DND-41 (cell line): Measurements from ENCODE around the gene DNMT3L.
"Not testable (repeated sequence)": the region's sequence is repeated elsewhere in the genome, so short reads cannot be mapped to it uniquely, and the experiment has no call there.

Source experiments
- ATAC-seq: fragments of 200-7000 bp; cut with Tn5 transposase; 3 replicates; pipeline ENCODE4 v1.9.1; 2021; ENCODE audit warnings: low read depth; ENCODE audit not compliant: insufficient read depth
- DNase-seq: peaks from one replicate; pipeline ENCODE4 v3.0.0-alpha.2; 2020
- H2AFZ ChIP-seq: 2 replicates; pipeline ENCODE4 v1.6.0; 2012; ENCODE audit warnings: low read depth, low read length
- H3K27ac ChIP-seq: 2 replicates; pipeline ENCODE4 v1.5.1; 2012; ENCODE audit warnings: low read length, inconsistent platforms
- H3K27me3 ChIP-seq: fragments of 200-600 bp; sonication (generic); 2 replicates; pipeline ENCODE4 v1.6.0; 2012; ENCODE audit warnings: low read length, mild to moderate bottlenecking, inconsistent platforms; ENCODE audit not compliant: insufficient read depth, poor library complexity
- H3K36me3 ChIP-seq: 2 replicates; pipeline ENCODE4 v1.5.1; 2012; ENCODE audit warnings: low read length, inconsistent platforms; ENCODE audit not compliant: insufficient read depth
- H3K4me1 ChIP-seq: 2 replicates; pipeline ENCODE4 v1.5.1; 2012; ENCODE audit warnings: mild to moderate bottlenecking, low read length; ENCODE audit not compliant: insufficient read depth
- H3K4me2 ChIP-seq: 2 replicates; pipeline ENCODE4 v1.6.0; 2012; ENCODE audit warnings: mild to moderate bottlenecking, moderate library complexity, low read length, inconsistent platforms; ENCODE audit not compliant: insufficient read depth
- H3K4me3 ChIP-seq, 2 experiments: fragments of 200-600 bp in 1 of 2; shearing (Covaris generic) in 1 of 2; 2 replicates each; pipeline ENCODE4 v1.5.1; 2012 to 2016; ENCODE audit warnings: inconsistent platforms in 2 of 2, low read length in 2 of 2, mild to moderate bottlenecking in 2 of 2, low read depth in 1 of 2, moderate library complexity in 1 of 2
- H3K79me2 ChIP-seq: 2 replicates; pipeline ENCODE4 v1.6.0; 2012; ENCODE audit warnings: low read length, inconsistent platforms; ENCODE audit not compliant: insufficient read depth
- H3K9ac ChIP-seq: 2 replicates; pipeline ENCODE4 v1.6.0; 2012; ENCODE audit warnings: low read depth, mild to moderate bottlenecking, inconsistent platforms, low read length, moderate library complexity
- H3K9me3 ChIP-seq: 2 replicates; pipeline ENCODE4 v1.5.1; 2012; ENCODE audit warnings: low read length, moderate library complexity, mild to moderate bottlenecking, inconsistent platforms; ENCODE audit not compliant: insufficient read depth, severe bottlenecking
- H4K20me1 ChIP-seq: 2 replicates; pipeline ENCODE4 v1.6.0; 2012; ENCODE audit warnings: low read length; ENCODE audit not compliant: insufficient read depth
- EZH2 ChIP-seq: IDR thresholded peaks from 3 replicates; pipeline ENCODE4 v1.6.1; 2012; ENCODE audit warnings: borderline replicate concordance, low read depth, mild to moderate bottlenecking, moderate library complexity, low read length, inconsistent platforms; ENCODE audit not compliant: severe bottlenecking
- TF ChIP-seq, protein P1 (sequence below): IDR thresholded peaks from 2 replicates; pipeline ENCODE4 v1.5.1; 2012; ENCODE audit warnings: borderline replicate concordance, low read length, moderate library complexity, mild to moderate bottlenecking; ENCODE audit not compliant: poor library complexity, severe bottlenecking; ENCODE audit errors: extremely low read depth

The DNMT3L gene

DNA sequence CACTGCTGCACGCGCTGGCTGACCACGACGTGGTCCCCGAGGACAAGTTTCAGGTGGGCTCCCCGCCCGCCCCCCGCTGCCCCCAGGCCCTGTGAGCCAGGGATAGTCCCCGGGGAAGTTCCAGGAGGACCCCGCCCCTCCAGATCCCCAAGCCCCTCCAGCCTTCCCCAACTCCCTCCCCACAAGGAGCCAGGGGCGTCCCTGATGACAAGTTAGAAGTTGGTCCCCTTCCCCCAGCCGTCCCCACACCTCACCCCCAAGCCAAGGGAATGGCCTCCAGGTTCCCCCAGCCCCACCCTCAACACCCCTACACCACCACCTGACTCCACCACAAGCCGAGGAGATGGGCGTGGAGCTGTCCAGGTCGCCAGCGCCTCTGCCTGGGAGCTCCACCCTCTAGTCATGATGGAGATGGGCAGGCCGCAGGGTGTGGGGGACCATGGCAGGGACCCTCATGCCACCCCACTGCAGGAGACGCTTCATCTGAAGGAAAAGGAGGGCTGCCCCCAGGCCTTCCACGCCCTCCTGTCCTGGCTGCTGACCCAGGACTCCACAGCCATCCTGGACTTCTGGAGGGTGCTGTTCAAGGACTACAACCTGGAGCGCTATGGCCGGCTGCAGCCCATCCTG is 24.5 kb upstream of the DNMT3L start:
- Histone ChIP-seq H3K9me3 (no peaks in the 10 kb centered on the region), H4K20me1 (peaks cover 4% of the 10 kb centered on the region; the same call in 1 of the 2 replicates), H3K4me2 (no peak overlapping the region), H3K4me3 (no peak overlapping the region), H3K27ac (no peak overlapping the region), H3K36me3 (no peaks in the 10 kb centered on the region), H3K9ac (no peak overlapping the region), H3K79me2 (no peaks in the 10 kb centered on the region), H2AFZ (no peak overlapping the region), H3K4me1 (no peaks in the 10 kb centered on the region), H3K27me3 (no peaks in the 10 kb centered on the region)
- DNase-seq (no peak), ATAC-seq (no peak)
- TF ChIP-seq, protein P1, sequence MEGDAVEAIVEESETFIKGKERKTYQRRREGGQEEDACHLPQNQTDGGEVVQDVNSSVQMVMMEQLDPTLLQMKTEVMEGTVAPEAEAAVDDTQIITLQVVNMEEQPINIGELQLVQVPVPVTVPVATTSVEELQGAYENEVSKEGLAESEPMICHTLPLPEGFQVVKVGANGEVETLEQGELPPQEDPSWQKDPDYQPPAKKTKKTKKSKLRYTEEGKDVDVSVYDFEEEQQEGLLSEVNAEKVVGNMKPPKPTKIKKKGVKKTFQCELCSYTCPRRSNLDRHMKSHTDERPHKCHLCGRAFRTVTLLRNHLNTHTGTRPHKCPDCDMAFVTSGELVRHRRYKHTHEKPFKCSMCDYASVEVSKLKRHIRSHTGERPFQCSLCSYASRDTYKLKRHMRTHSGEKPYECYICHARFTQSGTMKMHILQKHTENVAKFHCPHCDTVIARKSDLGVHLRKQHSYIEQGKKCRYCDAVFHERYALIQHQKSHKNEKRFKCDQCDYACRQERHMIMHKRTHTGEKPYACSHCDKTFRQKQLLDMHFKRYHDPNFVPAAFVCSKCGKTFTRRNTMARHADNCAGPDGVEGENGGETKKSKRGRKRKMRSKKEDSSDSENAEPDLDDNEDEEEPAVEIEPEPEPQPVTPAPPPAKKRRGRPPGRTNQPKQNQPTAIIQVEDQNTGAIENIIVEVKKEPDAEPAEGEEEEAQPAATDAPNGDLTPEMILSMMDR, result no peak
- no peak for TF ChIP-seq EZH2

DNA sequence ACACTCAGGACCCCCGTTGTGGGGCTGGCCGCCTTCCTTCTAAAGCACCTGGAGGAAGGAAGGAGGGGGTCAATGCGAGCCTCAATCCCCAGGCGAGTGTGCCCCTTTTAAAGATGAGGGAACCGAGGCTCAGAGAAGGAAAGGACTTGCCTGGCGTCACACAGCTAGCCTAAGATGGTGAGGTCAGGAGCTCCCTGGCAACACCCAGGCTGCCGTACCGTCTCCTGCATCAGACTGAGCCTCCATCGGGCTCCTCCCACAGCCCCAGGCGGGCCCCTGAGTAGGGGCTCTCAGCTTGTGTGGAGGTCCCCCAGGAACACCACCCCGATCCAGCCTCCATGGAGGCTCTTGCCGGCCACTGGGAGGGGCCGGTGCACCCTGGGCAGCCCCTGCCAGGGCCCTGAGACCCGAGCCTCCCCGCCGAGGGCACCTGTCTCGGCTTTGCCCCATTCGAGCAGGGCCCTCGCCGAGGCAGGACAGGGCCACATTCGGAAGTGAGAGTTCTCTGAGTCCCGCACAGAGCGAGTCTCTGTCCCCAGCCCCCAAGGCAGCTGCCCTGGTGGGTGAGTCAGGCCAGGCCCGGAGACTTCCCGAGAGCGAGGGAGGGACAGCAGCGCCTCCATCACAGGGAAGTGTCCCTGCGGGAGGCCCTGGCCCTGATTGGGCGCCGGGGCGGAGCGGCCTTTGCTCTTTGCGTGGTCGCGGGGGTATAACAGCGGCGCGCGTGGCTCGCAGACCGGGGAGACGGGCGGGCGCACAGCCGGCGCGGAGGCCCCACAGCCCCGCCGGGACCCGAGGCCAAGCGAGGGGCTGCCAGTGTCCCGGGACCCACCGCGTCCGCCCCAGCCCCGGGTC is 23.7 kb upstream of the DNMT3L start, which contains the start of gene AIRE:
TSS of gene AIRE (plus strand) at position 739 of the 855 bp plus-strand sequence. CDS start 131 bp downstream, outside the sequence.
- Histone ChIP-seq H3K9me3 (no peaks in the 10 kb centered on the region), H2AFZ (no peak within 1 kb of the TSS), H3K79me2 (no peaks in the 10 kb centered on the region), H3K4me2 (no peak within 1 kb of the TSS), H3K27me3 (no peaks in the 10 kb centered on the region), H3K36me3 (no peaks in the 10 kb centered on the region), H3K4me1 (no peaks in the 10 kb centered on the region), H3K4me3 (no peak within 1 kb of the TSS), H3K9ac (no peak within 1 kb of the TSS), H4K20me1 (peaks cover 4% of the 10 kb centered on the region; the same call in 1 of the 2 replicates), H3K27ac (no peak within 1 kb of the TSS)
- no peak for DNase-seq
- ATAC-seq, result no peak
- TF ChIP-seq, protein P1, result no peak

DNA sequence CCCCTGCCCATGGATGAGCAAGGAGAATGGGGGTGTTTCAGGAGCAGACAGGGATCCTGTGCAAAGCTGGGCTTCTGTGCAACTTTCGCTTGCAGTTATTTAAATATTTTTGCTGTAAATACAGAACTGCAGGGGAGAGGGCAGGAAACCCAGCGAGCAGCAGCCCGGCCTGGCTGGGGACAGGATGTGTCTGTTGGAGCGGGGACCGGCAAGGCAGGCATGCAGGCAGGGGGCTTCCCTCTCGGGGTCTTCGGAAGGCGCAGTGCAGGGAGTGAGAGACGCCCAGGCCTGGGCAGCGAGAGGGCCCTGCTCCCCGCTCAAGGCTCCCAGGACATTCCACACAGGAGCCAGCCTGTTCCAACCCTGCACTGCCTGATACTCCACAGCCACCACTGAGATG is 22.3 kb upstream of the DNMT3L start:
- Histone ChIP-seq H3K9ac (no peak overlapping the region), H3K4me2 (no peak overlapping the region), H3K4me3 (no peak overlapping the region), H3K9me3 (no peaks in the 10 kb centered on the region), H3K4me1 (no peaks in the 10 kb centered on the region), H3K27ac (no peak overlapping the region), H3K36me3 (no peaks in the 10 kb centered on the region), H4K20me1 (peaks cover 4% of the 10 kb centered on the region; the same call in 1 of the 2 replicates), H2AFZ (no peak overlapping the region), H3K27me3 (no peaks in the 10 kb centered on the region), H3K79me2 (no peaks in the 10 kb centered on the region)
- TF ChIP-seq, protein P1, result no peak
- no peak for TF ChIP-seq EZH2
- no peak for ATAC-seq
- DNase-seq, result no peak

DNA sequence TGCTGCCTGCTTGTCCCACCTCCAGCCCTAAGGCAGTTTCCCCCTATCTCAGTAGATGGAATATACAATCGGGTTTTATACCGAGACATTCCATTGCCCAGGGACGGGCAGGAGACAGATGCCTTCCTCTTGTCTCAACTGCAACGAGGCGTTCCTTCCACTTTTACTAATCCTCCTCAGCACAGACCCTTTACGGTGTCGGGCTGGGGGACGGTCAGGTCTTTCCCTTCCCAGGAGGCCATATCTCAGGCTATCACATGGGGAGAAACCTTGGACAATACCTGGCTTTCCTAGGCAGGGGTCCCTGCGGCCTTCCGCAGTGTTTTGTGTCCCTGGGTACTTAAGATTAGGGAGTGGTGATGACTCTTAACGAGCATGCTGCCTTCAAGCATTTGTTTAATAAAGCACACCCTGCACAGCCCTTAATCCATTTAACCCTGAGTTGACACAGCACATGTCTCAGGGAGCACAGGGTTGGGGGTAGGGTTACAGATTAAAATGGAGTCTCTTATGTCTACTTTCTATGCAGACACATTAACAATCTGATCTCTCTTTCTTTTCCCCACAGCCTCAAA is 21.6 kb upstream of the DNMT3L start:
- not testable (repeated sequence) for H3K79me2 ChIP-seq, H3K4me2 ChIP-seq, H3K36me3 ChIP-seq, H3K27ac ChIP-seq, H3K4me1 ChIP-seq, ATAC-seq, H4K20me1 ChIP-seq, H3K9ac ChIP-seq, DNase-seq, H2AFZ ChIP-seq, H3K27me3 ChIP-seq, H3K4me3 ChIP-seq, H3K9me3 ChIP-seq
